ENCODE measurements around the gene RFPL4A.
A peak's percentile ranks its signal among the peaks of the same experiment; 100 is the strongest.

Gene RFPL4A

GRCh38 chr19:55801416-55801815, 42.5 kb downstream of the RFPL4A start:
- no peak for DNase-seq (ENCODE audit: low read depth in 4 of 4, low spot score in 1 of 4)

GRCh38 chr19:55802281-55802680, 43.4 kb downstream of the RFPL4A start:
- DNase-seq (ENCODE audit: low read depth in 4 of 4, low spot score in 1 of 4), result no peak

DNA sequence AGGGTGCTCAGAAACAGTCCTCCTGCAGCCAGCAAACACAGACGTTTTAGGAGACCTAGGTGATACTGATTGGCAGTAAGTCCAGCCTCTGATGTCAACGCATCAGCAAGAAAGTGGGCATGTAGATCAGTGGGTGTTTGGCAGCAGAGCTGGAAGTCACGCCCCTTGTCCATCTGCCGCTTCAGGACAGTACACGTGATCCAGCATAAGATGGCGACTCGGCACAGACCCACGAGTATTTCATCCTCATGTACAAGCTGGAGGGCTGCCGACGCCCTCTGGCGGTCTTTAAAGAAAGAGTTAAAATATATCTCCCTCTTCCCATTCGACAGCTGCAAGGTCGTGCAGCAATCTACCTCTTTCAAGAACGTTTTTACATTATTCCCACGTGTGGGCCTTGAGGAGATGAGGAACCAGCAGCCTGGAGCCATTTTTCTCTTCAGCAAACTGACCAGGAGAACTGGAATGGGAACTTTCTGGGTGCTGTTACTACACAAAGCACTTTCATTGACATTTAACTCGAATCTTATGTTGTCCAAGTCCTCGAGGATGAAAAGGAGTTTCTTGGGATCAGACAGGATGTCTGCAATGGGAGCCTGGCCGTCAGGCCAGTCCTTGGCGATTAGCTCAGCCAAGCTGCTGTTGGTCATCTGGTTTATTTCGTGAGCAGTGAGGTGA, 50.6 kb downstream of the RFPL4A start:
- peak in 3 of 4 experiments; percentile 3 to 22 (median 16) for DNase-seq (ENCODE audit: low read depth in 4 of 4, low spot score in 1 of 4)

DNA sequence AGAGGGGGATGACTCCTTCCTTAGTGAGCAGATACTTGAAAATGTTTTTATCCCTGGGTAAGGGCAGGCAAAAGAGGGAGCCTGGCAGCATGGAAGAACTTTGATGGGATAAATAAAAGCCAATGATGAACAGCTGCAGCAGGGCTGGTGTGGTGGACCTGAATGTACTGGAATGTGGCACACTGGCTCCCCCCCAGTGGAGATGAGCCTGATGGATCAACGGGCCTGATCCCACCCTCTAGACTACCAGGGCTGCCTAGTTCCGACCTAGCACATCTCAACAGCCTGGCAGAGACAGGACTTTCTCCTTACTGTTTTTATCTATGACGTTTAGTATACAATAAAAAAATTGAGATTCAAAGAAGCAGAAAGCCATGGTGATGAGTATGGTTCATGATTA, 52.4 kb downstream of the RFPL4A start:
- no peak for DNase-seq (ENCODE audit: low read depth in 4 of 4, low spot score in 1 of 4)

DNA sequence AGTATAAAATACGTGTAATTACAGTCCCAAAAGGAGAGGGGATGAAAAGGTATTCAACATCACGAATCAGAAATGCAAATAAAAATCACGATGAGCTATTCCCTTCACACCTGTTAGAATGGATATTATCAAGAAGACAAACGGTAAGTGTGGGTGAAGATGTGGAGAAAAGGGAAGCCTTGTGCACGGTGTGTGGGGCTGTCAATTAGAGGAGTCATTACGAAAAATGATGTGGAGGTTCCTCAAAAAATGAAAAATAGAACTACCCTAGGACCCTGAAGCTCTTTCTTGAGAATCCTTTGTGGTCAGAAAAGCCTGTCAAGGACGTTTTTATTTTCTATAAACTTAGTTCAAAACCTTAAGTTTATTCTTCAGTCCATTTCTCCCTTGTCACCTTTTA, 53.6 kb downstream of the RFPL4A start:
- no peak for DNase-seq (ENCODE audit: low read depth in 4 of 4, low spot score in 1 of 4)
